GM12878 (cell line): ENCODE data around the gene ACADS. TPM values are rescaled to one million over a fixed set of nuclear protein-coding genes. Genes with fewer than 3 reads are reported as not detected.

Source experiments
- ATAC-seq: fragments of 200-7000 bp; cut with Tn5 transposase; 3 replicates; pipeline ENCODE4 v1.9.1; 2020; ENCODE audit warnings: mild to moderate bottlenecking, moderate library complexity
- BruUV-seq: library from RNA; stranded (reverse); fragments of 400-500 nt; replicated peaks from 2 replicates; lab custom pipeline; 2021; lab: Mats Ljungman, UMichigan
- CTCF ChIA-PET: fragments of 300-600 bp; sonication (Branson Sonifier 250); formaldehyde crosslinking; extraction: SDS; loops from one replicate; lab custom pipeline; 2021; ENCODE audit warnings: inconsistent platforms; lab: Yijun Ruan, JAX
- POLR2A ChIA-PET: fragments of 350-600 bp; formaldehyde crosslinking; extraction: SDS; loops from one replicate; lab custom pipeline; 2021; ENCODE audit warnings: inconsistent platforms; lab: Charles Lee
- RAD21 ChIA-PET: fragments of 300-600 bp; sonication (Branson Sonifier 250); formaldehyde crosslinking; loops from one replicate; lab custom pipeline; 2023; ENCODE audit warnings: antibody characterized with exemption; ENCODE audit not compliant: unreplicated experiment; lab: Charles Lee
- SMC1A ChIA-PET: fragments of 300-600 bp; sonication (Branson Sonifier 250); formaldehyde crosslinking; loops from one replicate; lab custom pipeline; 2023; ENCODE audit not compliant: unreplicated experiment, uncharacterized antibody; lab: Charles Lee
- DNase-seq: peaks from one replicate; pipeline ENCODE4 v3.0.0-alpha.2; 2011; ENCODE audit warnings: low read depth, low spot score
- FAIRE-seq: peaks from 3 replicates; lab custom pipeline; 2011; peaks lifted over from hg19 to GRCh38; lab: Jason Lieb, UNC
- H2AFZ ChIP-seq: 2 replicates; pipeline ENCODE4 v1.6.0; 2011; ENCODE audit warnings: low read depth, low read length, control low read depth; ENCODE audit not compliant: control insufficient read depth
- H3K27ac ChIP-seq: 2 replicates; pipeline ENCODE4 v1.5.1; 2011; ENCODE audit warnings: control low read depth; ENCODE audit not compliant: control insufficient read depth, insufficient read depth
- H3K27me3 ChIP-seq, 2 experiments: replicated peaks in 1 of 2; 2 replicates each; pipeline versions ENCODE4 v1.6.0 to v1.6.1; 2011; ENCODE audit warnings: low read length in 1 of 2; ENCODE audit not compliant: control insufficient read depth in 2 of 2, insufficient read depth in 2 of 2
- H3K36me3 ChIP-seq, 2 experiments: 2 replicates each; pipeline ENCODE4 v1.5.1; 2011; ENCODE audit warnings: low read length in 1 of 2; ENCODE audit not compliant: control insufficient read depth in 2 of 2, insufficient read depth in 2 of 2
- H3K4me1 ChIP-seq: 2 replicates; pipeline ENCODE4 v1.6.1; 2011; ENCODE audit warnings: mild to moderate bottlenecking, low read length, moderate library complexity, mixed read lengths; ENCODE audit not compliant: control insufficient read depth, insufficient read depth
- H3K4me2 ChIP-seq: 2 replicates; pipeline ENCODE4 v1.6.0; 2011; ENCODE audit warnings: control low read depth; ENCODE audit not compliant: control insufficient read depth, insufficient read depth
- H3K4me3 ChIP-seq: fragments of 200-600 bp; sonication (generic); 2 replicates; pipeline ENCODE4 v1.5.1; 2016
- H3K79me2 ChIP-seq: 2 replicates; pipeline ENCODE4 v1.6.0; 2011; ENCODE audit warnings: low read length; ENCODE audit not compliant: control insufficient read depth, insufficient read depth
- H3K9ac ChIP-seq: 2 replicates; pipeline ENCODE4 v1.8.0; 2011; ENCODE audit warnings: low read length, control low read depth, mixed read lengths; ENCODE audit not compliant: control insufficient read depth, insufficient read depth
- H3K9me3 ChIP-seq: replicated peaks from 3 replicates; pipeline ENCODE4 v1.5.1; 2011; ENCODE audit warnings: mild to moderate bottlenecking, low read length; ENCODE audit not compliant: control insufficient read depth, insufficient read depth
- H4K20me1 ChIP-seq: 2 replicates; pipeline ENCODE4 v1.6.0; 2011; ENCODE audit not compliant: control insufficient read depth, insufficient read depth
- FOS ChIP-seq: IDR thresholded peaks from 3 replicates; pipeline ENCODE4 v1.6.1; 2011; ENCODE audit warnings: borderline replicate concordance; ENCODE audit not compliant: insufficient read length; ENCODE audit errors: extremely low read depth
- NBN ChIP-seq: fragments of 450-650 bp; IDR thresholded peaks from 2 replicates; pipeline ENCODE4 v1.6.1; 2016
- NR2C2 ChIP-seq: IDR thresholded peaks from 2 replicates; pipeline ENCODE4 v1.6.1; 2011; ENCODE audit warnings: borderline replicate concordance, low read depth; ENCODE audit not compliant: control insufficient read depth, insufficient read length
- PML ChIP-seq: IDR thresholded peaks from 2 replicates; pipeline ENCODE4 v1.6.1; 2012; ENCODE audit warnings: low read length, inconsistent platforms
- TARDBP ChIP-seq: IDR thresholded peaks from 2 replicates; pipeline ENCODE4 v1.6.1; 2016; ENCODE audit warnings: borderline replicate concordance
- ZNF622 ChIP-seq: fragments of 450-650 bp; IDR thresholded peaks from 2 replicates; pipeline ENCODE4 v1.6.1; 2017; ENCODE audit warnings: mild to moderate bottlenecking, inconsistent platforms
- WGBS: methylation state at CpG from one replicate; pipeline ENCODE4 v1.1.6; 2016; ENCODE audit warnings: low lambda C conversion rate; ENCODE audit not compliant: insufficient replicate concordance, insufficient coverage; ENCODE audit errors: missing lambda C conversion rate; 5-methylcytosine and 5-hydroxymethylcytosine counted together
- in situ Hi-C: fragments of 300-500 bp; cut with MboI; formaldehyde crosslinking; loops from 9 replicates; pipeline ENCODE4 v1.14.3; 2018; ENCODE audit warnings: mixed read lengths
- intact Hi-C: fragments of 100-400 bp; cut with micrococcal nuclease; formaldehyde crosslinking; loops from one replicate; pipeline ENCODE4 v1.14.2; 2022; ENCODE audit not compliant: unreplicated experiment
- polyA plus RNA-seq, 11 experiments: library from polyadenylated mRNA; depleted of rRNA in 4 of 11; unstranded in 6 of 11; stranded (reverse) in 5 of 11; fragments of >200 nt; fragmentation: Nextera tagmentation in 4 of 11; fragmentation: Illumina TruSeq in 1 of 11; extraction: Ambion mirVana in 4 of 11; extraction: Trizol in 1 of 11; gene quantifications; 1 replicate in 1 of 11; 2 replicates in 10 of 11; pipeline versions ENCODE4 v1.2.1 to v1.2.3, GENCODE V29; 2011 to 2016; ENCODE audit warnings: inconsistent platforms in 2 of 11, missing spikeins in 2 of 11, low read depth in 1 of 11
- total RNA-seq, 4 experiments: library from RNA; depleted of rRNA in 3 of 4; stranded (reverse); fragments of >200 nt in 3 of 4; fragmentation: Illumina TruSeq in 1 of 4; extraction: Trizol in 1 of 4; gene quantifications; 2 replicates each; pipeline versions ENCODE4 v1.2.1 to v1.2.3, GENCODE V29; 2013 to 2021
- TF ChIP-seq, protein P1 (sequence below): IDR thresholded peaks from 2 replicates; pipeline ENCODE4 v1.6.1; 2011; ENCODE audit warnings: low read depth, mild to moderate bottlenecking, low read length, moderate library complexity, borderline replicate concordance; ENCODE audit errors: extremely low read depth
- TF ChIP-seq, protein P2 (sequence below), 3 experiments: IDR thresholded peaks in 2 of 3; conservative IDR thresholded peaks in 1 of 3; 2 replicates each; pipeline ENCODE4 v1.5.1; 2011; ENCODE audit warnings: low read depth in 3 of 3, low read length in 3 of 3, mild to moderate bottlenecking in 3 of 3, control low read depth in 2 of 3, moderate library complexity in 2 of 3, inconsistent platforms in 1 of 3, mixed read lengths in 1 of 3; ENCODE audit not compliant: control insufficient read depth in 2 of 3, insufficient read depth in 1 of 3; ENCODE audit errors: extremely low read depth in 1 of 3

ACADS gene
- total and polyA plus RNA-seq, 10 of the 15 experiments (the other 5 are each of a cell fraction or from before 2014, with no cell fraction given) = 0.05 to 18.1 (median 10.2) TPM

DNA sequence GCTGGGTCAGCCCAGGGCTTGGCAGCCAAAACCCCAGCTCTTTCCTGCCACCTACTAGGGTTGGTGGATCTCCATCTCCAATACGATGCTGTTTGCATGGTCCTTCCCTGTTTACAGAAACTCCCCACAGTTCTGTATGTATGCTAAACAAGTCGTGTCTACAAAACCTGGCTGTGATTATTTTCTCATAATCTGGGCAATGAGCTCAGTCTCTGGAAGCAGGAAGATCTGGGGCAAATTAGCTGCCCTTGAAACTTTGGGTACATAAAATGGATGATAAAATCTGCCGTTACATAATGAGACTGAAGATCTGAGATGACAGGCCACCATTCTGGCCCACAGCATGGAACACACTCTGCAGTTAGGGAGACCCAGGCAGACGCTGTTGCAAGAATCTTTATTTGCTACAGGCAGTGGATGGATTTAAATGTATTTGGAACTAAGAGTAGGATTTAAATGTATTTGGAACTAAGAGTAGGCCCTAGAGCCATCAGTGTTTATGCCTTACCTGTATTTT is 31.7 kb downstream of the ACADS start (continued):
- no peak for TF ChIP-seq FOS
- TF ChIP-seq NR2C2 = no peak
- TF ChIP-seq, protein P1, sequence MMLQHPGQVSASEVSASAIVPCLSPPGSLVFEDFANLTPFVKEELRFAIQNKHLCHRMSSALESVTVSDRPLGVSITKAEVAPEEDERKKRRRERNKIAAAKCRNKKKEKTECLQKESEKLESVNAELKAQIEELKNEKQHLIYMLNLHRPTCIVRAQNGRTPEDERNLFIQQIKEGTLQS = no peak
- no peak for TF ChIP-seq TARDBP
- TF ChIP-seq, protein P2, sequence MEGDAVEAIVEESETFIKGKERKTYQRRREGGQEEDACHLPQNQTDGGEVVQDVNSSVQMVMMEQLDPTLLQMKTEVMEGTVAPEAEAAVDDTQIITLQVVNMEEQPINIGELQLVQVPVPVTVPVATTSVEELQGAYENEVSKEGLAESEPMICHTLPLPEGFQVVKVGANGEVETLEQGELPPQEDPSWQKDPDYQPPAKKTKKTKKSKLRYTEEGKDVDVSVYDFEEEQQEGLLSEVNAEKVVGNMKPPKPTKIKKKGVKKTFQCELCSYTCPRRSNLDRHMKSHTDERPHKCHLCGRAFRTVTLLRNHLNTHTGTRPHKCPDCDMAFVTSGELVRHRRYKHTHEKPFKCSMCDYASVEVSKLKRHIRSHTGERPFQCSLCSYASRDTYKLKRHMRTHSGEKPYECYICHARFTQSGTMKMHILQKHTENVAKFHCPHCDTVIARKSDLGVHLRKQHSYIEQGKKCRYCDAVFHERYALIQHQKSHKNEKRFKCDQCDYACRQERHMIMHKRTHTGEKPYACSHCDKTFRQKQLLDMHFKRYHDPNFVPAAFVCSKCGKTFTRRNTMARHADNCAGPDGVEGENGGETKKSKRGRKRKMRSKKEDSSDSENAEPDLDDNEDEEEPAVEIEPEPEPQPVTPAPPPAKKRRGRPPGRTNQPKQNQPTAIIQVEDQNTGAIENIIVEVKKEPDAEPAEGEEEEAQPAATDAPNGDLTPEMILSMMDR (IDR thresholded peaks at IDR 0.05 in 2 of 3, conservative IDR thresholded peaks at IDR 0.05 in 1 of 3; ENCODE audit: control insufficient read depth in 2 of 3, extremely low read depth in 1 of 3, insufficient read depth in 1 of 3, low read depth in 3 of 3, low read length in 3 of 3) = no peak
- no peak for TF ChIP-seq ZNF622

DNA sequence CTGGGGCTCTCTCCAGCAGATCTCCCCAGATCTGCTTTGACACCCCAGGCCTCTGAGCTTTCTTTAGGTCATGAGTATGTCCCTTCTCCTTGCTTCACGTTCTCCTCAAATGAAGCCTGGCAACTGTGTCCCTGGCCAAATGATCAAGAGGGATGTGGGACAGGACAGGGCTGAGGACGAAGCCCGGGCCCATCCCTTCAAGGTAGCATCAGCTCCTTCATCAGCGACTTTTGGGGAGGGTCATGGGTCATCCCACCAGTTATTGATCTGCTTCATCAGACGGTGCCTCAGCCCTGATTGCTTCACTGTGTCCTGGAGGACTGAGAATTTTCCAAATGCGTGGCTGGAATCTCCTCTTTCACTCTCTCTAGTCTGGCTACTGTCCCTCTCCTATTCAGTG is 32.3 kb downstream of the ACADS start:
- ChIA-PET POLR2A (interaction anchor here (0.9 kb wide), 1 partner anchor 9 kb away, joined by 3 read pairs; no protein-coding TSS in a partner anchor), CTCF (interaction anchor here (2.3 to 2.7 kb wide), 2 partner anchors 175 to 214 kb away, joined by 5 to 10 read pairs; no protein-coding TSS in a partner anchor), RAD21 (no interaction called here), SMC1A (interaction anchor here (1.0 to 1.1 kb wide), 2 partner anchors 15 to 43 kb away, joined by 3 read pairs; no protein-coding TSS in a partner anchor)
- intact Hi-C loops = no loop called here
- H3K4me1 ChIP-seq = no peaks in the 10 kb centered on the region
- peaks cover 2 to 8% of the 10 kb centered on the region in 2 experiments; a peak in 3 of 4 replicates for H3K36me3 ChIP-seq
- H3K27ac ChIP-seq = no peak overlapping the region
- no peak for FAIRE-seq
- in situ Hi-C loops = no loop called here
- no peaks in the 10 kb centered on the region for H4K20me1 ChIP-seq
- no peak overlapping the region for H3K4me2 ChIP-seq
- no peak overlapping the region for H2AFZ ChIP-seq
- H3K4me3 ChIP-seq = no peak overlapping the region
- no TSS peak for BruUV-seq
- H3K27me3 ChIP-seq = no peaks in the 10 kb centered on the region
- WGBS = 96% methylated on average over 6 of the region's 6 CpGs
- TF ChIP-seq PML (no peak), NBN (no peak)
- H3K79me2 ChIP-seq = no peaks in the 10 kb centered on the region
- H3K9me3 ChIP-seq = peaks cover 5% of the 10 kb centered on the region
- ATAC-seq = no peak
- DNase-seq = no peak
- no peak overlapping the region for H3K9ac ChIP-seq
